ENCODE data around the gene TTL. TPM values are rescaled to one million over a fixed set of nuclear protein-coding genes. Genes with fewer than 3 reads are reported as not detected.

Gene TTL
- total and polyA plus RNA-seq, 2 of the 13 experiments (the other 11 are each of a cell fraction or from before 2014, with no cell fraction given) = 19.0 to 59.8 TPM

DNA sequence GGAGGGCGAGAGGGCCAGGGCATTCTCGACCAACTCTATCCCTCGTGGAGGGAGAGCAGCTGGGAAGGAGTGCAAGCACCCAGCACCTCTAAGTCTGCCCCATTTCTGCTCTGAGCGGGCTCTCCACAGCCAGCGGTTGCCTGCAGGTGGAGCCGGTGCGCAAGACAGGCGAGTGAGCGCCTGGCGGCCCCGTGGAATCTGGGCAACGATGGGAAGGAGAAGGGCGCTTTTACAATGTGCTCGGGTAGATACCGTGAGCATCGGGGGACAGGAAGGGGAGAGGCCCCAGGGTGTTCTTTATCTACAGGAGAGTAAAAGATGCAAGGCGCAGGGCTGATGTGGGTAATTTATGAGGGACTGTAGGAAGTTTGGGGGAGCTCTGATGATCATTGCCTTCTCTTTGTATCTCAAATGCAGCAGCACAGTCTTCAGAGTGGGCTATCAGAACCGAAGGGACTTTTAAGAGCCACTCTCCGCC, 867 bp upstream of the TTL start (continued):
- 0 out of 2 replicates have a peak, but pooled peaks have one; percentile 31 for TF ChIP-seq ZNF335 (CRISPR knock-in tag; IDR thresholded peaks at IDR 0.05)
- TF ChIP-seq, protein P1, sequence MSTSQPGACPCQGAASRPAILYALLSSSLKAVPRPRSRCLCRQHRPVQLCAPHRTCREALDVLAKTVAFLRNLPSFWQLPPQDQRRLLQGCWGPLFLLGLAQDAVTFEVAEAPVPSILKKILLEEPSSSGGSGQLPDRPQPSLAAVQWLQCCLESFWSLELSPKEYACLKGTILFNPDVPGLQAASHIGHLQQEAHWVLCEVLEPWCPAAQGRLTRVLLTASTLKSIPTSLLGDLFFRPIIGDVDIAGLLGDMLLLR (CRISPR knock-in tag; IDR thresholded peaks at IDR 0.05) = 0 out of 2 replicates have a peak, but pooled peaks have one; percentile 3
- peak; percentile 74 for TF ChIP-seq HNRNPLL (IDR thresholded peaks at IDR 0.05; ENCODE audit: low read depth, low read length, poor library complexity, severe bottlenecking)

DNA sequence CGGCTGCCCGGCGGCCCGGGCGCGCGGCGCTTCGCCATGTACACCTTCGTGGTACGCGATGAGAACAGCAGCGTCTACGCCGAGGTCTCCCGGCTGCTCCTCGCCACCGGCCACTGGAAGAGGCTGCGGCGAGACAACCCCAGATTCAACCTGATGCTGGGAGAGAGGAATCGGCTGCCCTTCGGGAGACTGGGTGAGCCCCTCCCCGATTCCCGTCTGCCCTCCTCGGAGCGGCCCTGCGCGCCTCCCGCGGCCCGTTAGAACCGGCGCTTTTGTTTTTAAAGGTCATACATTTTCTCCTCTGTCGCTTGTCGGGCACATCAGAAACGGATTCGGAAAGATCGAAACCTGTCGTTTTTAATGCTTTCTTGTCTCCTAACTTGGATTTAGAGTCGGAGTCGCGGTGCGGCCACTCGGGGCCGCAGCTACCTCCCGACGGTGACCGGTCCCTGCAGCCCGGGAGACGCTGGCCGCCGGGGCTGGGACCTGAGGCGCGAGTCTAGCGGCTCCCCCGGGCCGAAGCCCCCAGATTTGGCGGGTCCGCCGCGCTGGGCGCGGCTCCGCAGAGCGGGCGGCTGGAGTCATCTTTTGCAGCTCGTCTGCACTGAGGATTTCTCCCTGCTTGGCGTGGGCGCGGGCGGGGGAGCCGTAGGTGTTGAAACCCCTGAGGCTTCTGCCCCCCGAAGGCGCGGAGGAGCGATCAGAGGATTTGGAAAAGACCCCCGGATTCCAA, 519 bp downstream of the TTL start:
- DNase-seq (ENCODE audit: low spot score) (peak; percentile 25), FAIRE-seq (no peak), ATAC-seq (peak; percentile 24)
- Histone ChIP-seq H3K79me2 (ENCODE audit: insufficient read depth, low read length) (peaks cover 23% of the 10 kb centered on the region), H3K4me1 (ENCODE audit: insufficient read depth, low read length) (peaks cover 24% of the 10 kb centered on the region), H2AFZ (ENCODE audit: low read length) (peak overlapping the region; percentile 32), H3K9ac (ENCODE audit: insufficient read depth, low read depth, low read length) (peak overlapping the region; percentile 80), H3K27ac (ENCODE audit: extremely low read length, insufficient read depth, low read length) (peak overlapping the region; percentile 80), H3K4me3 (replicated peaks in 1 of 3; ENCODE audit: insufficient read depth in 1 of 3, low read depth in 2 of 3, low read length in 3 of 3) (peak overlapping the region; percentile 97 to 99 (median 98)), H3K36me3 (replicated peaks in 1 of 2; ENCODE audit: control insufficient read depth in 1 of 2, insufficient read depth in 2 of 2, low read length in 2 of 2) (peaks cover 0 to 10% of the 10 kb centered on the region in 2 experiments; a peak in 1 of 5 replicates), H4K20me1 (ENCODE audit: insufficient read depth, low read length) (no peaks in the 10 kb centered on the region), H3K27me3 (ENCODE audit: control insufficient read depth in 1 of 2, insufficient read depth in 2 of 2, low read length in 2 of 2) (no peaks in the 10 kb centered on the region; a peak in 1 of 5 replicates), H3K9me3 (ENCODE audit: low read length) (no peaks in the 10 kb centered on the region), H3K4me2 (ENCODE audit: low read depth, low read length) (peak overlapping the region; percentile 76)
- ChIA-PET CTCF (ENCODE audit: low intra/inter-chr PET ratio, low total read pairs) (interaction anchor here (1.3 kb wide), 1 partner anchor 102 kb away, joined by 3 read pairs; the partner anchor contains the start of gene CHCHD5), POLR2A (interaction anchor here (0.9 to 2.0 kb wide), 6 partner anchors 8 to 428 kb away, joined by 3 to 7 read pairs (median 3); partner anchors contain the start of genes TMEM87B and ZC3H8)
- intact Hi-C loops (cut with micrococcal nuclease; ENCODE audit: unreplicated experiment) = loop anchor here (5.0 kb wide), 1 partner anchor 245 kb away; no protein-coding TSS in a partner anchor
- in situ Hi-C loops (cut with HindIII; ENCODE audit: extremely low pct_ligation_motif_present, low pct_unique_long_range_greater_than_20kb) = loop anchor here (5.0 kb wide), 1 partner anchor 100 kb away; the partner anchor contains the start of gene CHCHD5
- TSS peak; percentile 92 for BruUV-seq (replicated peaks)
- under 1% methylated on average over 63 of the region's 77 CpGs for WGBS (ENCODE audit: low lambda C conversion rate)
- TF ChIP-seq, protein P2, sequence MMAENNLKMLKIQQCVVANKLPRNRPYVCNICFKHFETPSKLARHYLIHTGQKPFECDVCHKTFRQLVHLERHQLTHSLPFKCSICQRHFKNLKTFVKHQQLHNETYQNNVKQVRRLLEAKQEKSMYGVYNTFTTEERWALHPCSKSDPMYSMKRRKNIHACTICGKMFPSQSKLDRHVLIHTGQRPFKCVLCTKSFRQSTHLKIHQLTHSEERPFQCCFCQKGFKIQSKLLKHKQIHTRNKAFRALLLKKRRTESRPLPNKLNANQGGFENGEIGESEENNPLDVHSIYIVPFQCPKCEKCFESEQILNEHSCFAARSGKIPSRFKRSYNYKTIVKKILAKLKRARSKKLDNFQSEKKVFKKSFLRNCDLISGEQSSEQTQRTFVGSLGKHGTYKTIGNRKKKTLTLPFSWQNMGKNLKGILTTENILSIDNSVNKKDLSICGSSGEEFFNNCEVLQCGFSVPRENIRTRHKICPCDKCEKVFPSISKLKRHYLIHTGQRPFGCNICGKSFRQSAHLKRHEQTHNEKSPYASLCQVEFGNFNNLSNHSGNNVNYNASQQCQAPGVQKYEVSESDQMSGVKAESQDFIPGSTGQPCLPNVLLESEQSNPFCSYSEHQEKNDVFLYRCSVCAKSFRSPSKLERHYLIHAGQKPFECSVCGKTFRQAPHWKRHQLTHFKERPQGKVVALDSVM (CRISPR knock-in tag; IDR thresholded peaks at IDR 0.05) = peak; percentile 22; the same call in 1 of the 2 replicates
- TF ChIP-seq ZFX (CRISPR knock-in tag; IDR thresholded peaks at IDR 0.05; ENCODE audit: low read depth) = peak; percentile 58; the same call in 1 of the 2 replicates
- TF ChIP-seq PITX1 (CRISPR knock-in tag; IDR thresholded peaks at IDR 0.05) = no peak
- TF ChIP-seq, protein P3, sequence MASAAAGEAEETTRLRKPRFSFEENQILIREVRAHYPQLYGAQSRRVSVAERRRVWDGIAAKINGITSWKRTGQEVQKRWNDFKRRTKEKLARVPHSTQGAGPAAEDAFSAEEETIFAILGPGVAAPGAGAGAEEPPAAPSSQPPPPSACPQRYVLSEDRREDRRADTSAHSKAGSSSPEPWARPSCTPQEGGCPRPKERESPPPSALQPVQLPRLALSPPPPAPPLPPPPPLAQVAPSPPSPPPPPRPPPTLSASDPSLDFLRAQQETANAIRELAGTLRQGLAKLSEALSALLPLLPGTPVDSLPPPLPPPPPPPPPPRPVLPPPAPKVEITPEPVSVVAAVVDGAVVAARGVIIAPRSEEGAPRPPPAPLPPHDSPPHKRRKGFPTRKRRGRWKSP (CRISPR knock-in tag; IDR thresholded peaks at IDR 0.05) = peak; percentile 29; the same call in 1 of the 2 replicates
- 0 out of 2 replicates have a peak, but pooled peaks have one; percentile 16 for TF ChIP-seq ZSCAN12 (CRISPR knock-in tag; IDR thresholded peaks at IDR 0.05)
- no peak for TF ChIP-seq NFYC (CRISPR knock-in tag; IDR thresholded peaks at IDR 0.05)
- no peak for TF ChIP-seq REL (CRISPR knock-in tag; conservative IDR thresholded peaks at IDR 0.05)
